Right lobe of liver (tissue), 4 donors: ENCODE data around the gene LHB.

Source experiments
- CTCF ChIP-seq, 4 donors: fragments of 200-600 bp in 3 of 4; fragments of 450-650 bp in 1 of 4; IDR thresholded peaks; one replicate each; pipeline versions ENCODE4 v1.5.1 to v1.8.0; 2016 to 2022; ENCODE audit warnings: antibody characterized with exemption in 4 of 4, mild to moderate bottlenecking in 2 of 4
- POLR2A ChIP-seq: fragments of 450-650 bp; IDR thresholded peaks from one replicate; pipeline ENCODE4 v1.6.1; 2017; ENCODE audit warnings: antibody characterized with exemption, mild to moderate bottlenecking
- donor health status: DM: no; HTN: no; CAD: no.
- donor health status: DM: no; HTN: no; CAD: no.
- donor health status: DM: no; HTN: yes; CAD: no.

GRCh38 chr19:48970139-48970766, 46.6 kb downstream of the LHB start:
- TF ChIP-seq CTCF (IDR thresholded peaks at IDR 0.05) (no peak), POLR2A (no peak)
